OCI-LY7 (cell line): Measurements from ENCODE around the gene GPRC5D. TPM values are rescaled to one million over a fixed set of nuclear protein-coding genes. Genes with fewer than 3 reads are reported as not detected.

ENCODE experiments used
- BruUV-seq: library from RNA; stranded (reverse); fragments of 400-500 nt; replicated peaks from 2 replicates; lab custom pipeline; 2021; lab: Mats Ljungman, UMichigan
- CTCF ChIA-PET: fragments of 300-600 bp; sonication (Branson Sonifier 250); formaldehyde crosslinking; loops from one replicate; lab custom pipeline; 2022; ENCODE audit warnings: antibody characterized with exemption; ENCODE audit not compliant: unreplicated experiment; lab: Charles Lee
- POLR2A ChIA-PET: fragments of 300-600 bp; sonication (Branson Sonifier 250); formaldehyde crosslinking; loops from one replicate; lab custom pipeline; 2022; ENCODE audit warnings: antibody characterized with exemption; lab: Charles Lee
- DNase-seq: peaks from one replicate; pipeline ENCODE4 v3.0.0-alpha.2; 2015; ENCODE audit warnings: low spot score
- H2AFZ ChIP-seq: fragments of 200-600 bp; sonication (generic), shearing (Covaris generic); 2 replicates; pipeline ENCODE4 v1.6.1; 2014; ENCODE audit warnings: mild to moderate bottlenecking, antibody characterized with exemption, low read length, moderate library complexity
- H3K27ac ChIP-seq: fragments of 200-600 bp; sonication (generic); 2 replicates; pipeline ENCODE4 v1.5.1; 2014; ENCODE audit warnings: mixed run types, low read depth, mild to moderate bottlenecking, moderate library complexity, low read length, inconsistent platforms; ENCODE audit not compliant: poor library complexity, severe bottlenecking
- H3K36me3 ChIP-seq: fragments of 200-600 bp; sonication (generic); 2 replicates; pipeline ENCODE4 v1.6.1; 2014; ENCODE audit warnings: mild to moderate bottlenecking, antibody characterized with exemption, low read length, moderate library complexity, mixed read lengths; ENCODE audit not compliant: insufficient read depth
- H3K4me1 ChIP-seq: fragments of 200-600 bp; sonication (generic); 2 replicates; pipeline ENCODE4 v1.5.1; 2014; ENCODE audit warnings: mild to moderate bottlenecking, low read length; ENCODE audit not compliant: insufficient read depth, poor library complexity, severe bottlenecking
- H3K4me2 ChIP-seq: fragments of 200-600 bp; sonication (generic); 2 replicates; pipeline ENCODE4 v1.6.1; 2014; ENCODE audit warnings: mild to moderate bottlenecking, low read length
- H3K4me3 ChIP-seq: fragments of 200-600 bp; sonication (generic); 2 replicates; pipeline ENCODE4 v1.5.1; 2014; ENCODE audit warnings: mild to moderate bottlenecking, low read depth, low read length; ENCODE audit not compliant: poor library complexity, severe bottlenecking
- H3K79me2 ChIP-seq: fragments of 200-600 bp; sonication (generic); 2 replicates; pipeline ENCODE4 v1.6.1; 2016; ENCODE audit warnings: low read depth, mild to moderate bottlenecking, low read length, moderate library complexity, mixed read lengths; ENCODE audit not compliant: insufficient read depth
- H3K9me2 ChIP-seq: fragments of 200-600 bp; sonication (generic); 2 replicates; pipeline ENCODE4 v1.6.1; 2016; ENCODE audit warnings: mild to moderate bottlenecking, low read length, mixed read lengths; ENCODE audit not compliant: insufficient read depth
- H3K9me3 ChIP-seq: fragments of 200-600 bp; sonication (generic); 2 replicates; pipeline ENCODE4 v1.6.1; 2014; ENCODE audit warnings: mild to moderate bottlenecking, mixed run types, low read length, mixed read lengths
- H4K20me1 ChIP-seq: fragments of 200-600 bp; sonication (generic); 2 replicates; pipeline ENCODE4 v1.6.1; 2014; ENCODE audit warnings: mild to moderate bottlenecking, antibody characterized with exemption, low read length, moderate library complexity, mixed read lengths; ENCODE audit not compliant: insufficient read depth
- EZH2phosphoT487 ChIP-seq: fragments of 200-600 bp; sonication (generic); IDR thresholded peaks from 2 replicates; pipeline ENCODE4 v1.6.1; 2018; ENCODE audit warnings: low read depth, borderline replicate concordance, mild to moderate bottlenecking, mixed run types, antibody characterized with exemption, low read length, moderate library complexity, mixed read lengths
- intact Hi-C: fragments of 100-400 bp; cut with micrococcal nuclease; formaldehyde crosslinking; loops from one replicate; pipeline ENCODE4 v1.10.0; 2022; ENCODE audit not compliant: unreplicated experiment
- total RNA-seq, 2 experiments: library from RNA; depleted of rRNA in 1 of 2; stranded (reverse); fragments of >200 nt in 1 of 2; shearing (Covaris generic) in 1 of 2; gene quantifications; 2 replicates each; pipeline ENCODE4 v1.2.3, GENCODE V29; 2014 to 2022
- TF ChIP-seq, protein P1 (sequence below): fragments of 200-600 bp; sonication (generic); conservative IDR thresholded peaks from 2 replicates; pipeline ENCODE4 v1.5.1; 2014; ENCODE audit warnings: mild to moderate bottlenecking, antibody characterized with exemption, low read length, moderate library complexity, mixed read lengths

The GPRC5D gene
- total RNA-seq, 2 experiments from 2014 or later = not detected

DNA sequence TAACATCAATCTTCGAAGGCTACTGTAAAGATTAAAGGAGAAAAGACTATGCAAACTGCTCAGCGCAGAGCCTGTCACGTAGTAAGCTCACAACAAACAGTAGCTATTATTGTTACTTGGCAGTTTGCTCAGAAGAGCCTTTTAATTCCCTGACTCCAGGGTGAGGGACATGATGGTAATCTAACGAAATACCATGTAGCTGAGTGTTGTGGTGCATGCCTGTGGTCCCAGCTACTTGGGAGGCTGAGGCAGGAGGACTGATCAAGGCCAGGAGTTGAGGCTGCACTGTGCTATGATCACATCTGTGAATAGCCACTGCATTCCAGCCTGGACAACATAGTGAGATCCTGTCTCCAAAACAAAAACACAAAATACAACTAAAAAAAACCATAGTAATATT, 25.3 kb upstream of the GPRC5D start:
- no peaks in the 10 kb centered on the region for H3K36me3 ChIP-seq
- H3K27ac ChIP-seq = no peak overlapping the region
- no peaks in the 10 kb centered on the region for H4K20me1 ChIP-seq
- no peaks in the 10 kb centered on the region for H3K9me3 ChIP-seq
- H3K9me2 ChIP-seq = no peaks in the 10 kb centered on the region
- DNase-seq = no peak
- no peaks in the 10 kb centered on the region for H3K4me1 ChIP-seq
- CTCF ChIA-PET = no interaction called here
- H3K4me3 ChIP-seq = no peak overlapping the region
- no peaks in the 10 kb centered on the region for H3K79me2 ChIP-seq
- POLR2A ChIA-PET = no interaction called here
- no TSS peak for BruUV-seq
- H3K4me2 ChIP-seq = no peak overlapping the region
- TF ChIP-seq, protein P1, sequence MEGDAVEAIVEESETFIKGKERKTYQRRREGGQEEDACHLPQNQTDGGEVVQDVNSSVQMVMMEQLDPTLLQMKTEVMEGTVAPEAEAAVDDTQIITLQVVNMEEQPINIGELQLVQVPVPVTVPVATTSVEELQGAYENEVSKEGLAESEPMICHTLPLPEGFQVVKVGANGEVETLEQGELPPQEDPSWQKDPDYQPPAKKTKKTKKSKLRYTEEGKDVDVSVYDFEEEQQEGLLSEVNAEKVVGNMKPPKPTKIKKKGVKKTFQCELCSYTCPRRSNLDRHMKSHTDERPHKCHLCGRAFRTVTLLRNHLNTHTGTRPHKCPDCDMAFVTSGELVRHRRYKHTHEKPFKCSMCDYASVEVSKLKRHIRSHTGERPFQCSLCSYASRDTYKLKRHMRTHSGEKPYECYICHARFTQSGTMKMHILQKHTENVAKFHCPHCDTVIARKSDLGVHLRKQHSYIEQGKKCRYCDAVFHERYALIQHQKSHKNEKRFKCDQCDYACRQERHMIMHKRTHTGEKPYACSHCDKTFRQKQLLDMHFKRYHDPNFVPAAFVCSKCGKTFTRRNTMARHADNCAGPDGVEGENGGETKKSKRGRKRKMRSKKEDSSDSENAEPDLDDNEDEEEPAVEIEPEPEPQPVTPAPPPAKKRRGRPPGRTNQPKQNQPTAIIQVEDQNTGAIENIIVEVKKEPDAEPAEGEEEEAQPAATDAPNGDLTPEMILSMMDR = no peak
- intact Hi-C loops = no loop called here
- no peak overlapping the region for H2AFZ ChIP-seq

DNA sequence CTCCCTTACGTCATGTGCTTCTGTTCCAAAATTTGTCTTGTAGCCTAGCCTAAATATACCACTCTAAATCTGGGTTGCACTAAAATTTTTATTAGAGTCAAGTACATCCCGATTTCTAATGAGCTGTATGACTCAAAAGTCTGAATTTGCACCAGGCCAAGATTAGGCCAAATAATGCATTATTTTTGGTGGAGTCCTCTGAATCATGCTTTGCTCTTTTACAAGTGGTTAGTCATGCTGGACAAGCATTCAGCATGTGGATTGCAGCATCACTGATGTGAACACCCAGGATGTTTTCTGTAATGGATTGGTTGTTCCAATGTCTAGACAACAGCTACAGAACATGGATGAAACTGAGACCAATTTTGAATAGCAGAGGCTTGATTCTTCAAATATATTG, 24.4 kb upstream of the GPRC5D start:
- Histone ChIP-seq H3K27ac (no peak overlapping the region), H3K79me2 (no peaks in the 10 kb centered on the region), H3K4me3 (no peak overlapping the region), H3K36me3 (no peaks in the 10 kb centered on the region), H4K20me1 (no peaks in the 10 kb centered on the region), H2AFZ (no peak overlapping the region), H3K4me1 (no peaks in the 10 kb centered on the region), H3K9me3 (no peaks in the 10 kb centered on the region), H3K4me2 (no peak overlapping the region), H3K9me2 (no peaks in the 10 kb centered on the region)
- intact Hi-C loops = no loop called here
- ChIA-PET CTCF (no interaction called here), POLR2A (interaction anchor here (0.7 kb wide), 2 partner anchors 214 to 239 kb away, joined by 3 to 4 read pairs; no protein-coding TSS in a partner anchor)
- no TSS peak for BruUV-seq
- no peak for TF ChIP-seq EZH2phosphoT487
- TF ChIP-seq, protein P1 = no peak
- no peak for DNase-seq

DNA sequence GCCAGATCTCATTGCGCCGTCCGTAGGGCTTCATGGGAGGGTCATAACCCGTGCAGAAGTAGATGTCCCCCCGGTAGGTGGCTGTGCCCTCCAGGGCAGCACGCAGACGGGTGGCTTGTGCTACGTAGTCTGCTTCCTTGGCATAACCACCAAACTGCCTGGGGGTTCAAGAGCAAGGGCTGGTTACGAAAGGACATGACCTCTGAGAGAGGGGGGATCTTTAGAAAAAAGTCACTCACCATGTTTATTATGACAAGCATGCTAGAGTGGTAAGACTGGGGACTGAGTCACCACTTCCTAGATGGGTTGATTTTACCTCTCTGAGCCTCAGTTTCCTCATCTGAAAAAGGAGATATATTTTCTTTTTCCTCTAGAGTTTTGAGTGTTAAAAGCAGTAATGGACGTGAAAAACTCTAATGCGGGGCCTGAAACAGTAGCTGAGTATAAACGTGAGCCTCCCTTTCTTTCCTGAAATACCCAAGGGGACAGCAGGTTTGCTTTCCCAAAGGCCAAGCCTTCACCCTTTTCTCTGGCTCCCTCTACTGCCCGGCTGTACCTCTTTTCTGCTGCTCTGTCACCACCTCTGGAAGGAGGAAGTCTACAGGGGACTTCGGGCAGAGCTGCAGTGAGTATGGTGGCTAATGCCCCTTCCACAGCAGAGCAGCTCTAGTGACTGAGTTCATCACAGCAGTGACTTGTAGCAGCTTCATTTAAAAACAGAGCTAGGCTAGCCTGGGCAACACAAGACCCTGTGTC, 23.5 kb upstream of the GPRC5D start:
- H3K36me3 ChIP-seq = no peaks in the 10 kb centered on the region
- no peaks in the 10 kb centered on the region for H3K9me2 ChIP-seq
- TF ChIP-seq EZH2phosphoT487 = no peak
- TF ChIP-seq, protein P1 = peak; percentile 64
- H3K4me1 ChIP-seq = no peaks in the 10 kb centered on the region
- no peak overlapping the region for H2AFZ ChIP-seq
- no peak overlapping the region for H3K27ac ChIP-seq
- DNase-seq = peak; percentile 22
- no peaks in the 10 kb centered on the region for H3K9me3 ChIP-seq
- no peak overlapping the region for H3K4me3 ChIP-seq
- POLR2A ChIA-PET = interaction anchor here (0.6 to 0.7 kb wide), 4 partner anchors 43 to 240 kb away, joined by 3 to 6 read pairs (median 4); no protein-coding TSS in a partner anchor
- no peaks in the 10 kb centered on the region for H4K20me1 ChIP-seq
- H3K79me2 ChIP-seq = no peaks in the 10 kb centered on the region
- intact Hi-C loops = no loop called here
- H3K4me2 ChIP-seq = no peak overlapping the region
- CTCF ChIA-PET = no interaction called here
- BruUV-seq = no TSS peak
